LNCAP (cell line): ENCODE results near the gene TMEM40.

Source experiments
- CTCF ChIP-seq: fragments of 450-650 bp; IDR thresholded peaks from 2 replicates; pipeline ENCODE4 v1.5.1; 2017; ENCODE audit warnings: mild to moderate bottlenecking

TMEM40 gene

GRCh38 chr3:12772462-12772861 is 13.4 kb upstream of the TMEM40 start:
- no peak for TF ChIP-seq CTCF

GRCh38 chr3:12771236-12771635 is 12.2 kb upstream of the TMEM40 start:
- no peak for TF ChIP-seq CTCF

DNA sequence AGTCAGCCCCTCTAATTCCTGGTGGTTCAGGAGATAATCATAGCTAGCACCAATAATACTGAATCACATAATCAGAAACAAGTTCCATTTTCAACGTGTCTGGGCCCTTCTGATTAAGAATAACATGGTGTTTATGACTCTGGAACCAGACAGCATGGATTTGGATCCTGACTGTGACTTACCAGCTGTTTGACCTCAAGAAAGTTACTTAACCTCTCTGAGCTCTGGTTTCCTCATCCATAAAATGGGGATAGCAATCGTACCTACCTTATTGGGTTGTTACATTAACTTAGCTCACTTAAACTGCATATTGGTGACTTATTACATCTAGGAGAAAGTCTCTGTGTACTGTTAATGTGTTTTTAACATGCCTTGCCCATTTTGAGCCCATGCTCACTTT is 10.7 kb upstream of the TMEM40 start:
- no peak for TF ChIP-seq CTCF

DNA sequence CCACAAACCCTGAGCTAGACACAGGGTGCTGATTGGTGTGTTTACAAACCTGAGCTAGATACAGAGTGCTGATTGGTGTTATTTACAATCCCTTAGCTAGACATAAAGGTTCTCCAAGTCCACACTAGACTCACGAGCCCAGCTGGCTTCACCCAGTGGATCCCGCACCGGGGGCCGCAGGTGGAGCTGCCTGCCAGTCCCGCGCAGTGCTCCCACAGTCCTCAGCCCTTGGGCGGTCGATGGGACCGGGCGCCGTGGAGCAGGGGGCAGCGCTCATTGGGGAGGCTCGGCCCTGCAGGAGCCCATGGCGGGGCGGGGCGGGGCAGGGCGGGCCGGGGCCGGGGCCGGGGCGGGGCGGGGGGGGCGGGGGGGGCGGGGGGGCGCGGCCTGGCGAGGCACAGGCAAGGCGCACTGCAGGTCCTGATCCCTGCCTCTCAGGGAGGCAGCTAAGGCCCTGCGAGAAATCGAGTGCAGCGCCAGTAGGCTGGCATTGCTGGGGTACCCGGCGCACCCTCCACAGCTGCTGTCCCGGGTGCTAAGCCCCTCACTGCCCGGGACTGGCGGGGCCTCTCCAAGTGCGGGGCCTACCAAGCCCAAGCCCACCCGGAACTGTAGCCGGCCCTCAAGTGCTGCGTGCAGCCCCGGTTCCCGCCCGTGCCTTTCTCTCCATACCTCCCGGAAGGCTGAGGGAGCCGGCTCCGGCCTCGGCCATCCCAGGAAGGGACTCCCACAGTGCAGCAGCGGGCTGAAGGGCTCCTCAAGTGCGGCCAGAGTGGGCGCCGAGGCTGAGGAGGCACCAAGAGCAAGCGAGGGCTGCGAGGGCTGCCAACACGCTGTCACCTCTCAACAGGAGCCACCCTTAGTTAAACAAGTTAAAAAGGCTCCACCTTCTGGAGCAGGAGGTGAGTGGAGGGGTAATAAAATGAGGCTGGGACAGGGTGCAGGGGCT is 9.8 kb upstream of the TMEM40 start:
- TF ChIP-seq CTCF, result no peak

GRCh38 chr3:12766541-12766940 is 7.5 kb upstream of the TMEM40 start:
- no peak for TF ChIP-seq CTCF

GRCh38 chr3:12764171-12764776 is 5.2 kb upstream of the TMEM40 start:
- no peak for TF ChIP-seq CTCF

GRCh38 chr3:12759693-12760565 is 870 bp upstream of the TMEM40 start:
- no peak for TF ChIP-seq CTCF
